HepG2 (cell line): ENCODE results near the gene WDFY1. TPM values are rescaled to one million over a fixed set of nuclear protein-coding genes. Genes with fewer than 3 reads are reported as not detected.
A peak's percentile ranks its signal among the peaks of the same experiment; 100 is the strongest.

Experiments
- ATAC-seq: fragments of 200-7000 bp; cut with Tn5 transposase; 3 replicates; pipeline ENCODE4 v1.9.1; 2020; ENCODE audit warnings: mild to moderate bottlenecking, moderate library complexity
- BruUV-seq: library from RNA; stranded (reverse); fragments of 400-500 nt; replicated peaks from 2 replicates; lab custom pipeline; 2021; lab: Mats Ljungman, UMichigan
- CTCF ChIA-PET: fragments of 300-600 bp; formaldehyde crosslinking; extraction: SDS; loops from one replicate; lab custom pipeline; 2021; ENCODE audit warnings: low total read pairs, inconsistent platforms, low intra/inter-chr PET ratio; lab: Yijun Ruan, JAX
- POLR2A ChIA-PET: fragments of 350-600 bp; sonication (Branson Sonifier 250); formaldehyde crosslinking; loops from one replicate; lab custom pipeline; 2020; ENCODE audit warnings: antibody characterized with exemption, inconsistent platforms; lab: Yijun Ruan, JAX
- DNase-seq: peaks from one replicate; pipeline ENCODE4 v3.0.0-alpha.2; 2015; ENCODE audit warnings: low spot score
- FAIRE-seq: peaks from 3 replicates; lab custom pipeline; 2011; peaks lifted over from hg19 to GRCh38; lab: Jason Lieb, UNC
- H2AFZ ChIP-seq: one replicate; pipeline ENCODE4 v1.6.1; 2011; ENCODE audit warnings: low read length, inconsistent platforms
- H3K27ac ChIP-seq: fragments of 300-600 bp; 3 replicates; pipeline ENCODE4 v1.8.0; 2011; ENCODE audit warnings: mixed run types, mild to moderate bottlenecking, mixed read lengths, low read length, inconsistent platforms; ENCODE audit not compliant: insufficient read depth; ENCODE audit errors: extremely low read length
- H3K27me3 ChIP-seq, 2 experiments: fragments of 200-600 bp in 1 of 2; 2 replicates in 1 of 2; 3 replicates in 1 of 2; pipeline versions ENCODE4 v1.6.0 to v1.8.0; 2011; ENCODE audit warnings: low read length in 2 of 2, mild to moderate bottlenecking in 2 of 2, moderate library complexity in 2 of 2, inconsistent platforms in 1 of 2; ENCODE audit not compliant: insufficient read depth in 2 of 2, control insufficient read depth in 1 of 2
- H3K36me3 ChIP-seq, 2 experiments: fragments of 200-600 bp in 1 of 2; replicated peaks in 1 of 2; 2 replicates in 1 of 2; 3 replicates in 1 of 2; pipeline versions ENCODE4 v1.5.1 to v1.8.0; 2011; ENCODE audit warnings: low read length in 2 of 2, inconsistent platforms in 1 of 2; ENCODE audit not compliant: insufficient read depth in 2 of 2, control insufficient read depth in 1 of 2
- H3K4me1 ChIP-seq: 2 replicates; pipeline ENCODE4 v1.5.1; 2012; ENCODE audit warnings: low read length, inconsistent platforms; ENCODE audit not compliant: insufficient read depth
- H3K4me2 ChIP-seq: 2 replicates; pipeline ENCODE4 v1.6.0; 2011; ENCODE audit warnings: low read depth, low read length, inconsistent platforms
- H3K4me3 ChIP-seq, 3 experiments: fragments of 200-600 bp in 1 of 3; sonication (generic), shearing (Covaris generic) in 1 of 3; replicated peaks in 1 of 3; 2 replicates each; pipeline ENCODE4 v1.5.1; 2011 to 2016; ENCODE audit warnings: low read length in 3 of 3, inconsistent platforms in 2 of 3, low read depth in 2 of 3, mild to moderate bottlenecking in 2 of 3, control low read depth in 1 of 3, mixed read lengths in 1 of 3; ENCODE audit not compliant: insufficient read depth in 1 of 3
- H3K79me2 ChIP-seq: one replicate; pipeline ENCODE4 v1.6.1; 2011; ENCODE audit warnings: low read length, inconsistent platforms; ENCODE audit not compliant: insufficient read depth
- H3K9ac ChIP-seq: 2 replicates; pipeline ENCODE4 v1.6.0; 2011; ENCODE audit warnings: mild to moderate bottlenecking, low read depth, low read length, inconsistent platforms; ENCODE audit not compliant: insufficient read depth
- H3K9me3 ChIP-seq: 2 replicates; pipeline ENCODE4 v1.5.1; 2012; ENCODE audit warnings: mild to moderate bottlenecking, low read length
- H4K20me1 ChIP-seq: 2 replicates; pipeline ENCODE4 v1.6.0; 2011; ENCODE audit warnings: inconsistent platforms, mild to moderate bottlenecking, low read length, moderate library complexity; ENCODE audit not compliant: insufficient read depth
- DR1 ChIP-seq: sonication (generic); formaldehyde crosslinking; IDR thresholded peaks from 2 replicates; pipeline ENCODE4 v1.8.0; 2021; ENCODE audit warnings: mild to moderate bottlenecking, missing genetic modification reagents, inconsistent platforms
- HHEX ChIP-seq: IDR thresholded peaks from 2 replicates; pipeline ENCODE4 v1.6.1; 2016; ENCODE audit warnings: control low read depth
- HNRNPH1 ChIP-seq: fragments of 200-400 bp; formaldehyde crosslinking; optimal IDR thresholded peaks from 2 replicates; pipeline ENCODE3; 2017; ENCODE audit warnings: mild to moderate bottlenecking, low read depth, low read length
- MAFF ChIP-seq: IDR thresholded peaks from 2 replicates; pipeline ENCODE4 v1.6.1; 2011; ENCODE audit warnings: low read depth, low read length, improper control_type of control experiment
- NFIC ChIP-seq: IDR thresholded peaks from 2 replicates; pipeline ENCODE4 v1.6.1; 2012; ENCODE audit warnings: mild to moderate bottlenecking, low read length, inconsistent platforms
- POLR2A ChIP-seq, 2 experiments: IDR thresholded peaks; 2 replicates each; pipeline ENCODE4 v1.6.1; 2011; ENCODE audit warnings: low read depth in 2 of 2, low read length in 2 of 2, mild to moderate bottlenecking in 1 of 2, moderate library complexity in 1 of 2; ENCODE audit not compliant: insufficient read depth in 1 of 2
- TBP ChIP-seq: sonication (generic); formaldehyde crosslinking; IDR thresholded peaks from 2 replicates; pipeline ENCODE4 v1.5.0; 2020; ENCODE audit warnings: missing genetic modification reagents
- TIGD3 ChIP-seq: sonication (generic); formaldehyde crosslinking; IDR thresholded peaks from 2 replicates; pipeline ENCODE4 v1.5.1; 2020; ENCODE audit warnings: mild to moderate bottlenecking, missing genetic modification reagents, borderline replicate concordance
- ZFP36 ChIP-seq: fragments of 150-350 bp; IDR thresholded peaks from 2 replicates; pipeline ENCODE4 v1.6.1; 2018; ENCODE audit warnings: borderline replicate concordance, low read length, low read depth; ENCODE audit not compliant: partially characterized antibody
- ZFP90 ChIP-seq: sonication (generic); formaldehyde crosslinking; IDR thresholded peaks from 2 replicates; pipeline ENCODE4 v1.8.0; 2022; ENCODE audit warnings: missing genetic modification reagents, mild to moderate bottlenecking, inconsistent platforms, borderline replicate concordance
- ZNF256 ChIP-seq: sonication (generic); formaldehyde crosslinking; conservative IDR thresholded peaks from 2 replicates; pipeline ENCODE4 v1.4.0; 2020; ENCODE audit warnings: missing genetic modification reagents
- ZNF326 ChIP-seq: sonication (generic); formaldehyde crosslinking; IDR thresholded peaks from 2 replicates; pipeline ENCODE4 v1.4.0; 2020; ENCODE audit warnings: missing genetic modification reagents, borderline replicate concordance
- ZNF383 ChIP-seq: sonication (generic); formaldehyde crosslinking; IDR thresholded peaks from 2 replicates; pipeline ENCODE4 v1.4.0; 2020; ENCODE audit warnings: missing genetic modification reagents, mild to moderate bottlenecking, borderline replicate concordance
- ZNF431 ChIP-seq: sonication (generic); formaldehyde crosslinking; IDR thresholded peaks from 2 replicates; pipeline ENCODE4 v1.9.0; 2022; ENCODE audit warnings: missing genetic modification reagents, low read depth, mild to moderate bottlenecking, borderline replicate concordance
- ZSCAN22 ChIP-seq: sonication (generic); formaldehyde crosslinking; IDR thresholded peaks from 2 replicates; pipeline ENCODE4 v1.4.0; 2020; ENCODE audit warnings: mild to moderate bottlenecking, missing genetic modification reagents
- ZSCAN31 ChIP-seq: sonication (generic); formaldehyde crosslinking; IDR thresholded peaks from 2 replicates; pipeline ENCODE4 v1.5.0; 2020; ENCODE audit warnings: low read depth, mild to moderate bottlenecking, missing genetic modification reagents
- WGBS: methylation state at CpG from one replicate; pipeline ENCODE4 v1.1.6; 2017; ENCODE audit warnings: low lambda C conversion rate; 5-methylcytosine and 5-hydroxymethylcytosine counted together
- in situ Hi-C: cut with HindIII; loops from 2 replicates; pipeline ENCODE4 v1.10.0; 2017; ENCODE audit warnings: low pct_unique_long_range_greater_than_20kb; ENCODE audit not compliant: extremely low pct_ligation_motif_present
- intact Hi-C: fragments of 100-400 bp; cut with micrococcal nuclease; formaldehyde crosslinking; loops from one replicate; pipeline ENCODE4 v1.10.0; 2022; ENCODE audit not compliant: unreplicated experiment
- polyA plus RNA-seq, 8 experiments: library from polyadenylated mRNA; depleted of rRNA in 3 of 8; stranded (reverse) in 7 of 8; unstranded in 1 of 8; fragments of >200 nt; fragmentation: Illumina TruSeq in 4 of 8; extraction: Trizol in 4 of 8; gene quantifications; 2 replicates each; pipeline versions ENCODE4 v1.2.1 to v1.2.3, GENCODE V29; 2011 to 2016; ENCODE audit warnings: low read depth in 4 of 8, missing spikeins in 1 of 8, mixed read lengths in 1 of 8; ENCODE audit not compliant: insufficient read depth in 1 of 8
- total RNA-seq, 5 experiments: library from RNA; depleted of rRNA; stranded (reverse); fragments of >200 nt; fragmentation: Illumina TruSeq; extraction: Trizol; gene quantifications; 2 replicates each; pipeline ENCODE4 v1.2.3, GENCODE V29; 2016; ENCODE audit warnings: low read depth in 1 of 5
- TF ChIP-seq, protein P1 (sequence below): sonication (generic); formaldehyde crosslinking; IDR thresholded peaks from 2 replicates; pipeline ENCODE4 v1.5.0; 2020; ENCODE audit warnings: missing genetic modification reagents

Gene WDFY1
- total and polyA plus RNA-seq, 2 of the 13 experiments (the other 11 are each of a cell fraction or from before 2014, with no cell fraction given) = 77.0 to 78.4 TPM

DNA sequence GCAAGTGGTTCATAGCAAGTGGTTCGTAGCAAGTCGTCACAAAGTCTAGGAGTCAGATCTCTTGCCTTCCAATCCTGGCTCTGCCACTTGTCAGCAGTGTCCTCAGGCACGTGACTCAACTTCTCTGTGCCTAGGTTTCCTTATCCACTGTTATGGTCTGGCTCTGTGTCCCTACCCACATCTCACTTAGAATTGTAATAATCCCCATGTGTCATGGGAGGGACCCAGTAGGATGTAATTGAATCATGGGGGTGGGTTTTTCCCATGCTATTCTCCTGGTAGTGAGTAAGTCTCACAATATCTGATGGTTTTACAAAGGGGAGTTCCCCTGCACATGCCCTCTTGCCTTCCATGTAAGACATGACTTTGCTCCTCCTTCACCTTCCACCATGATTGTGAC, 55.9 kb downstream of the WDFY1 start:
- Histone ChIP-seq H3K36me3 (peaks cover 5 to 53% of the 10 kb centered on the region in 2 experiments; a peak in 4 of 5 replicates), H4K20me1 (no peaks in the 10 kb centered on the region; the same call in 1 of the 2 replicates), H2AFZ (no peak overlapping the region), H3K27me3 (no peaks in the 10 kb centered on the region), H3K9me3 (no peaks in the 10 kb centered on the region), H3K79me2 (no peaks in the 10 kb centered on the region), H3K4me1 (peaks cover 17% of the 10 kb centered on the region), H3K9ac (no peak overlapping the region), H3K4me3 (no peak overlapping the region), H3K4me2 (no peak overlapping the region), H3K27ac (no peak overlapping the region)
- BruUV-seq = no TSS peak
- DNase-seq = no peak
- ATAC-seq = no peak
- ChIA-PET CTCF (no interaction called here), POLR2A (no interaction called here)
- intact Hi-C loops = no loop called here
- no peak for FAIRE-seq
- TF ChIP-seq ZFP90 (CRISPR knock-in tag) = no peak
- TF ChIP-seq ZNF256 (CRISPR knock-in tag) = no peak
- no peak for TF ChIP-seq MAFF
- no peak for TF ChIP-seq POLR2A (IDR thresholded peaks at IDR 0.05; ENCODE audit: insufficient read depth in 1 of 2, low read depth in 2 of 2, low read length in 2 of 2)
- no peak for TF ChIP-seq ZNF383 (CRISPR knock-in tag)
- peak; percentile 95; the same call in 1 of the 2 replicates for TF ChIP-seq ZNF431
- no peak for TF ChIP-seq ZSCAN31 (CRISPR knock-in tag)
- no peak for TF ChIP-seq ZFP36
- 100% methylated on average over 3 of the region's 3 CpGs for WGBS
- in situ Hi-C loops = no loop called here

GRCh38 chr2:223888251-223888650, 56.9 kb downstream of the WDFY1 start:
- no peak for TF ChIP-seq HHEX (CRISPR knock-in tag)
- TF ChIP-seq TBP (CRISPR knock-in tag) = no peak
- no peak for TF ChIP-seq HNRNPH1
- TF ChIP-seq, protein P1, sequence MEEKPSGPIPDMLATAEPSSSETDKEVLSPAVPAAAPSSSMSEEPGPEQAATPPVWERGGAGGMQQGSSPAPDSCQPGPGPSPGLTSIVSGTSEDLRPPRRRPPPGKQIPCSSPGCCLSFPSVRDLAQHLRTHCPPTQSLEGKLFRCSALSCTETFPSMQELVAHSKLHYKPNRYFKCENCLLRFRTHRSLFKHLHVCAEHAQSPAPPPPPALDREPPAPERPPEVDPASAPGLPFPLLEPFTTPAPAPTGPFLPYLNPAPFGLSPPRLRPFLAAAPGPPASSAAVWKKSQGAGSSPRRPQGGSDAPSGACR (CRISPR knock-in tag) = no peak
- TF ChIP-seq NFIC = no peak
- no peak for TF ChIP-seq ZNF326 (CRISPR knock-in tag)
- no peak for TF ChIP-seq TIGD3 (CRISPR knock-in tag)
- no peak for TF ChIP-seq ZSCAN22 (CRISPR knock-in tag)
- no peak for TF ChIP-seq DR1
- ChIA-PET CTCF (no interaction called here), POLR2A (no interaction called here)
- no peaks in the 10 kb centered on the region for H3K9me3 ChIP-seq
- no peak overlapping the region for H3K9ac ChIP-seq
- intact Hi-C loops = no loop called here
- no peaks in the 10 kb centered on the region for H4K20me1 ChIP-seq
- in situ Hi-C loops = no loop called here
- H3K4me1 ChIP-seq = peaks cover 17% of the 10 kb centered on the region
- peaks cover 5 to 46% of the 10 kb centered on the region in 2 experiments; a peak in 4 of 5 replicates for H3K36me3 ChIP-seq
- no TSS peak for BruUV-seq
- H3K4me2 ChIP-seq = no peak overlapping the region
- FAIRE-seq = no peak
- H3K79me2 ChIP-seq = no peaks in the 10 kb centered on the region
- WGBS = 99% methylated on average over 2 of the region's 2 CpGs
- no peak for ATAC-seq
- H3K27ac ChIP-seq = no peak overlapping the region
- H2AFZ ChIP-seq = no peak overlapping the region
- no peak for DNase-seq
- no peaks in the 10 kb centered on the region for H3K27me3 ChIP-seq
- no peak overlapping the region for H3K4me3 ChIP-seq
